NCI-H82 treated with DMSO at 0.1 percent for 48 hours (cell line): ENCODE measurements around the gene MCF2.
A peak's percentile ranks its signal among the peaks of the same experiment; 100 is the strongest.
"Not testable (repeated sequence)": the region's sequence is repeated elsewhere in the genome, so short reads cannot be mapped to it uniquely, and the experiment has no call there.

Experiments
- DNase-seq: peaks from one replicate; lab custom pipeline; 2025; ENCODE audit not compliant: unreplicated experiment; lab: John Stamatoyannopoulos, UW

The MCF2 gene, protein sequence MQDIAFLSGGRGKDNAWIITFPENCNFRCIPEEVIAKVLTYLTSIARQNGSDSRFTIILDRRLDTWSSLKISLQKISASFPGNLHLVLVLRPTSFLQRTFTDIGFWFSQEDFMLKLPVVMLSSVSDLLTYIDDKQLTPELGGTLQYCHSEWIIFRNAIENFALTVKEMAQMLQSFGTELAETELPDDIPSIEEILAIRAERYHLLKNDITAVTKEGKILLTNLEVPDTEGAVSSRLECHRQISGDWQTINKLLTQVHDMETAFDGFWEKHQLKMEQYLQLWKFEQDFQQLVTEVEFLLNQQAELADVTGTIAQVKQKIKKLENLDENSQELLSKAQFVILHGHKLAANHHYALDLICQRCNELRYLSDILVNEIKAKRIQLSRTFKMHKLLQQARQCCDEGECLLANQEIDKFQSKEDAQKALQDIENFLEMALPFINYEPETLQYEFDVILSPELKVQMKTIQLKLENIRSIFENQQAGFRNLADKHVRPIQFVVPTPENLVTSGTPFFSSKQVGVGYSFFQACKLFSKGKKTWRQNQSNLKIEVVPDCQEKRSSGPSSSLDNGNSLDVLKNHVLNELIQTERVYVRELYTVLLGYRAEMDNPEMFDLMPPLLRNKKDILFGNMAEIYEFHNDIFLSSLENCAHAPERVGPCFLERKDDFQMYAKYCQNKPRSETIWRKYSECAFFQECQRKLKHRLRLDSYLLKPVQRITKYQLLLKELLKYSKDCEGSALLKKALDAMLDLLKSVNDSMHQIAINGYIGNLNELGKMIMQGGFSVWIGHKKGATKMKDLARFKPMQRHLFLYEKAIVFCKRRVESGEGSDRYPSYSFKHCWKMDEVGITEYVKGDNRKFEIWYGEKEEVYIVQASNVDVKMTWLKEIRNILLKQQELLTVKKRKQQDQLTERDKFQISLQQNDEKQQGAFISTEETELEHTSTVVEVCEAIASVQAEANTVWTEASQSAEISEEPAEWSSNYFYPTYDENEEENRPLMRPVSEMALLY

DNA sequence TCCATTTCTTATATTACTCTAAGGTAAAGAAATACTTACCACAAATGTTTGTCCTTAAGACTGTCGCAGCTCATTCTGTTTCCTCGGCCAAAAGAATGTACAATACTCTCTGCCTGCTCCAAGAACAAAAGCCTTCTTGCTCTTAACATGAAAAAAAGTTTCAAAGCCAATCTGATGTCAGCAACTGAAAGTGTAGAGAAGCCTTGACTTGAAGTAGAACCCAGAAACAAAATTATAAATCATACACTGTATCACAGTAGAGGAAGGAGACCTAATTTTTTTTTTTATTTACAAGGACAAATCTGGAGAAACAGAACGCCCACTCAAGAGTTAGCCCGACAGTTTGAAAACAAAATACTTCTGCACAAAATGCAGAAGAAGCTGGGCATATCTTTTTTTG, at the start of gene MCF2:
TSS of gene MCF2 (minus strand) at position 101 of the 400 bp plus-strand sequence. CDS start 56,423 bp downstream, outside the sequence.
- DNase-seq, result no peak

DNA sequence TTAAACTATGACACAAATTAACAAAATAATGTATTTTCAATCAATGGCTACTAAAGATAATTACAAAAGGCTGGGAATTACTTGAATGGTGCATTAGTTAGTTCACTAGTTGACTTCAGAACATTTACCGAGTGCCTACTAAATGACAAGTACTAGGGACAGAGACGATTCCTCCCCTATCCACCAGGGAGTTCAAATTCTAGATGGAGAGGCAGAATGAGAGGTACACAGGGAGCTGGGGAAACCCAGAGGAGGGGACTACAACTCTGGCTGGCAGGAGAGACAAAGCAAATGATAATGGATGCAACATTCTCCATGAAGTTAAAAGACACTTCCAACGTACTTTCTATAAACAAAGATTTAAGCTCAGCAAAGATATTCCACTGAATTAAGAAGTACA, 43.1 kb upstream of the MCF2 start:
- no peak for DNase-seq

DNA sequence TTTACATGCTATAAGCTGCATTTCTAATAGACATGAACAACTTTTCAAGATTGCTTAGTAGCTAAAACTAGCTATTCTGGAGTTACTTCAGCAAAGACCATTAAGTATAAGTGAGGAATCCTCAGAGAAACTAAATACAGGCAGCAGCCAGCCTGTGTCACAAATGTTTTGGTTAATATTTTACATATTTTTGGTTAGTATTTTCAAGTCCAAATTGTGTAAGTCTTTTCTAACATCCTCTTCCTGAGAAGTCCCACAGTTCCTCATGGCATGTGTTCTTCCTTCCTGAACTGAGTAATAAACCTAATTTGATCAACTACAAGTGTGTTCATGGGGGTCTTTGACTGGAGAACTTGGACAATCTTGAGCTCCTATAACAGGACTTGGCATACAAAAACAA, 42.4 kb upstream of the MCF2 start:
- no peak for DNase-seq

DNA sequence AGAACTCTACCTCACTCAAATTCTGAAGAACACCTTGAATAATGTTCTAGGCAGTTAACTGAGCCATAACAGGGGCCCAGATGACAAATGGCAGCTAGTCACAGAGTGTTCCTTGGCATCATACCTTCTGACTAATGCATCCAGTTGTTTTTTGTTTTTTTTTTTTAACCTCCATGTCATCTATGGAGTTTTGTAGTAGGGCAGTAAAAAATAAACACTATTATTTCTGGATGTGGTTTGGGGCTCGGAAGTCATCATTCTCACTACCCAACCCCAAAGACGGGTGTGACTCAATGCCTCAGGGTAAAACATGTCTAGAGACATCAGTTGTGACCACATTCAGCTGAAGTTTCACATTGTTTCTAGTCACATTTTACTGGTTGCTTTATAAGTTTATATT, 31.2 kb upstream of the MCF2 start:
- DNase-seq, result no peak

DNA sequence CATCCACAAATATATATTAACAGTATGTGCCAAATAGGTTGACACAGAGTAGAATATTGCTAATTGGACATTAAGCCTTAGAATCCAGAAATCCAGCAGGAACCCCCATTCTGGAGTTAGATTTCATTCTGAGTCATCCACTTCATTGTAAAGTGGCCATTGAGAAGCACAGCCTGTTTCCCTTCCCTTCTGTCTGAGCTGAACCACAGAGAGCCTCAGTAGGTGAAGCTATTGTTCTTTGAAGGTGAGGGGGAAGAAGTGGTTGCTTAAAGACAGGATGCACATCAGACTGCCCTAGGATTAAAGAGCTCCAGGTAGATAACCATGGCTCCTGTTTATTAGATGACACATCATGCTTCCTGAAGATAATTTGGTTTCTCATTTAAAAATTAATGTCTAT, 30.6 kb upstream of the MCF2 start:
- DNase-seq, result no peak

DNA sequence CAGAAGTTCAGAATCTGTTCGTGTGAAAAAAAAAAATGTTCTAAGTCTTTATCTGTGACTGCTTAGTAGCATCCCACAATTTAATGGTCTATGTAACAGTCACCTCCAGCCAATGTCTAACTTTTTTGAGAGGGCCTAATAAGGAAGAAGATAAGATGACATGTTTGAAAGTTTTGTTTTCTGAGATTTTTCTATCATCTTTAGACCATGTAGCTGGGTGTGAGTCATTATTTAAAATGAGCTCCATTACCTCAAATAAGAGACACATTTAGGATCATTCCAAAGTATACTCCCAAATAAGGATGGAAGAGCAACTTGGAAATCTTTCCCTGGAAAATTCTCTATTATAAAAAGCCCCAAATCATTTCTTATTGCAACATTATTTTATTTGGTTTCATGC, 28.2 kb upstream of the MCF2 start:
- DNase-seq, result no peak

GRCh38 chrX:139734996-139735395, 27.0 kb upstream of the MCF2 start:
- no peak for DNase-seq

- no peak for DNase-seq
Measured at GRCh38 chrX:139725720-139726119, 17.8 kb upstream of the MCF2 start.

DNA sequence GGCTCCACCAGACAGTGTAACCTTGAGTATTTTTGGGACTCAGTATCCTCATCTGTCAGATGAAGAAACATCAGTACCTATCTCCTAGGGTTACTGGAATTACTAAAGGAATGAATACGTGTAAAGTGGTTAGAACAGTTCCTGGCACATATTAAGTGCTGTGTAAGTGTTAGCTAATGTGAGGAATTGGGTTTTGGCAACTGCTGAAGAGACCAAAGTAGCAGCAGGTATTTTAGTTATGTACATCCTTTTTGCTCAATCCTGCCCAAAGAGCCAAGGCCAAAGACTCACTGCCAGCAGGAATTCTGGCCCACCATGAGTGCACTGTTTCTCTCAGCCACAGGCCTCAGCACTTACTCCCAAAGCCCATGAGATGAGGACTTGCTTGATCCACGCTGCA, 16.7 kb upstream of the MCF2 start:
- no peak for DNase-seq

DNA sequence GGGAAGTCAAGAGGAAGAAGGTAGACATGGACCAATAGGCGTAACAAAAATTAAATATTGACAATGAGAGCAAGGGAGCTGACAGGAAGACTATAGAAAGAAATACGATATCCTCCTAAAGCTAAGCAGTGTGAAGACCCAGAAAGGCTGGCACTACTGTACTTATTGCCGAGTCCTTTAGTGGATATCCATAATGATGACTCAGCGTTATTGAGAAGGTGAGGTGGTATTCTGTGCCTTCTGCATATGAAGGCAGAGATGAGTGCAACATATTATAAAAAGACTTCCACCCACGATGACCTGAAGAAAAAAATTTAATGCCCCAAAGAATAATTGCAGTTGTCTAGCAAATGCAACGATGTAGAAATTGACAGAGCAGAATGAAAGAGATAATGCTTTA, 13.0 kb upstream of the MCF2 start:
- no peak for DNase-seq

GRCh38 chrX:139720136-139720535, 12.2 kb upstream of the MCF2 start:
- no peak for DNase-seq

DNA sequence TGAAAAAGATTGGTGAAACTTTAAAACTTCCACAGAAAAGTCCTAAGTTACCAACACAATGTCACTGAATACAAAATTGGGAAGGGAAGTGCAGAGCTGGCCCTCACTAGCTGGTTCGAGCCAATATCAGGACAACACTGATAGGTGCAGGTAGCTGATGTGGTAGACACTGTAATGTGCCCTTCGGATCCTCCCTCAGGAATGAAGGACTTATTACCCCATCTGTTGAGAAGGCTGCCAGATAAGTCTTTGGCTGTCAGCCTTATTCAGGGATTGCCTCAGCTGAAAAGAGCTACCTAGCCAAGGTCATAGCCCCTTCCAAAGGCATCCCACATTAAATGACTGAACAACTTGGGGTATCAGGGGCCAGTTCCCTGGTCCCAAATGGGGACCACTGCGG, 5.3 kb downstream of the MCF2 start:
- no peak for DNase-seq

DNA sequence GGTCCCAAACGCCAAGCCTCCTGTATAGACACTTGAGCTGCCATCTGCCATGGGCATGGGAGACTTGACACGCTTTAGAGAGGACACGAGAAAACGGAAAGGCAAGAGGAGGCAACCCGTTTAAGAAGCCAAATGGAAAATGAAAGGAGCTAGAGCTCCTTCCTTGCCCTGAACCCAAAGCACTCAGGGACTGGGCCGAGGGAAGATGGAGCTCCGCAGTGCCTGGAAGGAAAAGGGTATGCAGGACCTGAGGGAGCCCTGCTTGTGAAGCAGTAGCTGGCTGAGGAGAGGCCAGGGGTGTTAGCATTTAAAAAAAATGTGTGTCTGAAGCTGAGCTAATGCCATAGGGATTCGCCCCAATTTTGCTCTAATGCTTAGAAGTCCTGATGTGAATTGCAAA, 15.1 kb downstream of the MCF2 start:
- no peak for DNase-seq

DNA sequence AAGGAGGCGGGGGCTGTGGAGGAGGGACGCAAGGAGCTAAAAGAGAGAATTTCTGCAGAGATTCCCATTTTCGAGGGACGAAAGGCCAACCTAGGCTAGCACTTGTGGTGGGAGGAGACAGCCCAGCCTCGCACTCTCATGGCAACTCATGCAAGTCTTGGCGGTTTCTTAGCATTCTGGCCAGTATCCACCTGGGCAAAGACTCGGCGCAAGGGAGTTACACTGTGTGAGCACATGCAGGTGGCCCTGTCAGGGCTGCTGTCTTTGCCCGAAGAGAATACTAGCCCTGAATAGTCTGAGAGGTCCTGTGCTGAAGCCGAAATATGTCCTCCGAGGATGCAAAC, 15.5 kb downstream of the MCF2 start:
- DNase-seq, result no peak

GRCh38 chrX:139691843-139692505, 16.0 kb downstream of the MCF2 start:
- no peak for DNase-seq

GRCh38 chrX:139691493-139691842, 16.5 kb downstream of the MCF2 start:
- no peak for DNase-seq

- DNase-seq, result not testable (repeated sequence)
Measured at GRCh38 chrX:139685175-139685574, 22.8 kb downstream of the MCF2 start.

- no peak for DNase-seq
Measured at GRCh38 chrX:139680356-139680755, 27.6 kb downstream of the MCF2 start.

- DNase-seq, result no peak
Measured at GRCh38 chrX:139647597-139647996, 60.4 kb downstream of the MCF2 start.

- DNase-seq, result peak; percentile 55
Measured at GRCh38 chrX:139642241-139642927, 65.6 kb downstream of the MCF2 start.

DNA sequence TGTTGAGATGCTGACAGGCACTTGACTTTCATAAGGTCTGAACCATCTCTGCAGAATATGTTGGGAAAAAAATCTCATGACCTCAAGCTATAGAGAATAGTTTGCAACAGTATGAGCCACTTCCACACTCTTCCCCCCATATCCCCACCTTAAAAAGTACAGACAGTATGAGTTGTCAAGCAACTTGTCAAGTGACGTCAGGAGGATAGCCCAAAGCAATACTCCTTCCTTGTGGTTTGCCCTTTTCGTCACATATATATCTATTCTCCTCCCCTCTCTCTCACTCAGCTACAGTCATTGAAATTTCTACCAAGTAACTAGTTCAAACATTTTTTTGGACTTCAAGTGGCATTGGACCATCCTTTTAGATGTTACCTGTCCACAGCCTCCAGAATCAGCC, 67.7 kb downstream of the MCF2 start:
- DNase-seq, result no peak
